K562 (cell line): Measurements from ENCODE around the gene DGLUCY.

Experiments
- CTCF ChIP-seq, 3 experiments: IDR thresholded peaks in 2 of 3; conservative IDR thresholded peaks in 1 of 3; 2 replicates each; pipeline ENCODE4 v1.5.1; 2011 to 2012; ENCODE audit warnings: low read length in 3 of 3, mild to moderate bottlenecking in 3 of 3, control low read depth in 2 of 3, improper control_type of control experiment in 1 of 3, inconsistent platforms in 1 of 3, low read depth in 1 of 3, mixed read lengths in 1 of 3, moderate library complexity in 1 of 3; ENCODE audit not compliant: insufficient read depth in 2 of 3
- EZH2 ChIP-seq: IDR thresholded peaks from 2 replicates; pipeline ENCODE4 v1.6.1; 2012; ENCODE audit warnings: low read depth, mild to moderate bottlenecking, inconsistent platforms, low read length, borderline replicate concordance
- GABPA ChIP-seq: fragments of 200-800 bp; sonication (Bioruptor generic); conservative IDR thresholded peaks from 2 replicates; pipeline ENCODE4 v1.6.1; 2016; ENCODE audit warnings: low read depth, missing genetic modification characterization, missing compliant biosample characterization
- ILK ChIP-seq: fragments of 450-650 bp; IDR thresholded peaks from 2 replicates; pipeline ENCODE4 v1.6.1; 2016; ENCODE audit warnings: missing genetic modification characterization, low read depth, mild to moderate bottlenecking, missing compliant biosample characterization, moderate library complexity, borderline replicate concordance
- NR2F6 ChIP-seq: fragments of 450-650 bp; formaldehyde crosslinking; IDR thresholded peaks from 2 replicates; pipeline ENCODE4 v1.4.0; 2020; ENCODE audit warnings: mild to moderate bottlenecking
- YY1 ChIP-seq, 3 experiments: IDR thresholded peaks; 2 replicates each; pipeline ENCODE4 v1.6.1; 2011; ENCODE audit warnings: low read length in 2 of 3, mild to moderate bottlenecking in 2 of 3, moderate library complexity in 2 of 3, borderline replicate concordance in 1 of 3, control low read depth in 1 of 3, low read depth in 1 of 3; ENCODE audit not compliant: insufficient read depth in 3 of 3, insufficient replicate concordance in 2 of 3, control insufficient read depth in 1 of 3, insufficient read length in 1 of 3; ENCODE audit errors: extremely low read depth in 1 of 3

- TF ChIP-seq GABPA (tag) (no peak), NR2F6 (no peak), YY1 (IDR thresholded peaks at IDR 0.05; ENCODE audit: borderline replicate concordance in 1 of 3, control insufficient read depth in 1 of 3, extremely low read depth in 1 of 3, insufficient read depth in 3 of 3, insufficient read length in 1 of 3, insufficient replicate concordance in 2 of 3, low read depth in 1 of 3, low read length in 2 of 3) (no peak), CTCF (IDR thresholded peaks at IDR 0.05 in 2 of 3, conservative IDR thresholded peaks at IDR 0.05 in 1 of 3; ENCODE audit: insufficient read depth in 2 of 3, low read depth in 1 of 3, low read length in 3 of 3) (no peak), ILK (tag) (no peak), EZH2 (no peak)
Measured at GRCh38 chr14:91169951-91170350, 56.1 kb downstream of the DGLUCY start.
